Loucy (cell line): Measurements from ENCODE around the gene PLA2G4E.

Experiments used
- CTCF ChIP-seq: fragments of 200-600 bp; sonication (generic); conservative IDR thresholded peaks from 2 replicates; pipeline ENCODE4 v1.5.1; 2014; ENCODE audit warnings: mild to moderate bottlenecking, antibody characterized with exemption, low read length
- EZH2phosphoT487 ChIP-seq: fragments of 200-600 bp; IDR thresholded peaks from 2 replicates; pipeline ENCODE4 v1.6.1; 2018; ENCODE audit warnings: antibody characterized with exemption, mild to moderate bottlenecking, moderate library complexity, borderline replicate concordance

GRCh38 chr15:41961001-41961518, 59.8 kb downstream of the PLA2G4E start:
- TF ChIP-seq CTCF: no peak
- no peak for TF ChIP-seq EZH2phosphoT487
